ENCODE data around the gene ANKRD33B. TPM values are rescaled to one million over a fixed set of nuclear protein-coding genes. Genes with fewer than 3 reads are reported as not detected.

Gene ANKRD33B
- polyA plus RNA-seq, 3 donors from 2014 or later = 0.13 to 0.15 TPM; not detected in 1

Other genes starting within 250 kb of the ANKRD33B start
- 10 to 100 TPM; 23.3 to 54.5 (median 52.5) TPM for gene MARCHF6, start 210.4 kb upstream of the ANKRD33B start, polyA plus RNA-seq
- 1 to 10 TPM; 4.3 to 9.1 (median 5.8) TPM for gene ROPN1L, start 122.2 kb upstream of the ANKRD33B start, polyA plus RNA-seq
- gene DAP, start 197.2 kb downstream of the ANKRD33B start, polyA plus RNA-seq = 10 to 100 TPM; 43.1 to 87.1 (median 53.9) TPM

Measured in immature natural killer cell (primary cell).